AG09319 (cell line): Measurements from ENCODE around the gene SBF2.

Experiments used
- DNase-seq: peaks from one replicate; pipeline ENCODE4 v3.0.0-alpha.2; 2010; ENCODE audit warnings: low read depth; ENCODE audit errors: extremely low read depth
- TF ChIP-seq, protein P1 (sequence below): IDR thresholded peaks from 2 replicates; pipeline ENCODE4 v1.5.1; 2011; ENCODE audit warnings: low read depth, mild to moderate bottlenecking, inconsistent platforms, low read length, moderate library complexity

The SBF2 gene

DNA sequence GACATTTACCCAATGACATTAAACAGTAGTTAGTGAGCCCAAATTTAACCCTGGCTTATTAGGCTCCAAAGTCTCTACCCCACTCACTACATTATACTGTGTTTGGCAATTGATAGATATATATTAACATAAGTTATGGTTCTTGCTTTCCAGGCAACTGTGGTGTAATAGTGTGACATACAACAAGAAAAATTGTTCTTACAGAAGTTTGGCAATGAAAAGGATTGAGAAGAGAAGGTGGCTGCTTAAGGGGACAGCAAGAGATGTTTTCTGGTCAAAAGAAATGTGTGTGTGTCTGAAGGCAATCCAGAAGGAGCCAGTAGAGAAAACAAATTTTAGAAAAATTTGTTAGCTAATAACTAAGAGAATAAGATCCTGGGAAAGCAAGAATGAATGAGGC is 497.8 kb downstream of the SBF2 start:
- no peak for DNase-seq
- TF ChIP-seq, protein P1, sequence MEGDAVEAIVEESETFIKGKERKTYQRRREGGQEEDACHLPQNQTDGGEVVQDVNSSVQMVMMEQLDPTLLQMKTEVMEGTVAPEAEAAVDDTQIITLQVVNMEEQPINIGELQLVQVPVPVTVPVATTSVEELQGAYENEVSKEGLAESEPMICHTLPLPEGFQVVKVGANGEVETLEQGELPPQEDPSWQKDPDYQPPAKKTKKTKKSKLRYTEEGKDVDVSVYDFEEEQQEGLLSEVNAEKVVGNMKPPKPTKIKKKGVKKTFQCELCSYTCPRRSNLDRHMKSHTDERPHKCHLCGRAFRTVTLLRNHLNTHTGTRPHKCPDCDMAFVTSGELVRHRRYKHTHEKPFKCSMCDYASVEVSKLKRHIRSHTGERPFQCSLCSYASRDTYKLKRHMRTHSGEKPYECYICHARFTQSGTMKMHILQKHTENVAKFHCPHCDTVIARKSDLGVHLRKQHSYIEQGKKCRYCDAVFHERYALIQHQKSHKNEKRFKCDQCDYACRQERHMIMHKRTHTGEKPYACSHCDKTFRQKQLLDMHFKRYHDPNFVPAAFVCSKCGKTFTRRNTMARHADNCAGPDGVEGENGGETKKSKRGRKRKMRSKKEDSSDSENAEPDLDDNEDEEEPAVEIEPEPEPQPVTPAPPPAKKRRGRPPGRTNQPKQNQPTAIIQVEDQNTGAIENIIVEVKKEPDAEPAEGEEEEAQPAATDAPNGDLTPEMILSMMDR, result no peak

DNA sequence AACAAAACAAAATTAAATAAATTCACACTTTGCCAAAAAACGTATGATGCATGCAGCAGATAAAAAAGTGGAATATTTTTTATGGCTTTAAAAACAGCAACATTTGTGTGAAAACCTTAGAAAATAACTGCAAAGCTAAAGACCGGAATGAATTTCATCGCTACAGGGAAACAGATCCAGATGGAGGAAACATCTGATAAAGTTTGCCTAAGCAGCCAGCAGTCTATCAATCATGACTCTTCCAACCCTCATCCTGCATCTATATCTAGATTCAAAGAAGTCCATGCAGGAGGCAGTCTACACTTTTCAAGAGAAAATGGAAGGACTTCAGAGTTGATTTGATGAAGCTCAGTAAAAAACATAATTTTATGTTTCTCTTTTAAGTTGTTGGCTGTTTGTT is 503.3 kb downstream of the SBF2 start:
- no peak for DNase-seq
- TF ChIP-seq, protein P1, result no peak

DNA sequence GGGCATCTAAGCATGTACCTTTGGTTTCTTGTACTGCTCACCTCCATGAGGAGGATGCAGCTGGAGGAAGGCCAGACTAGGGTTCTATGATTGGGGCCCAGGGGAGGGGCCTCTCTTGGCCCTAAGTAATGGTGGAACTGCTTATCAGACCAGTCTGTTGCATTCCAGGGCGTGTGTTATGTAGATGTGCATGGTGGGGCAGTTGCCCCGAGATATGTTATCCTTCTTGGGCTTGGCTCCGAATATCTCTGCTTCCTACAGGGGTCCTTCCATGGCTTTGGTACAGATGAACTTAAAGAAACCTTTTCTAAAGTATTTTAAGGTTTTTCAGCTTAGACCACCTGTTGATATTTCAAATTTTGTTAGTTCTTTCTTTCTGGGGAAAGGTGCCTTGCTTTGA is 504.1 kb downstream of the SBF2 start:
- no peak for DNase-seq
- TF ChIP-seq, protein P1, result no peak

DNA sequence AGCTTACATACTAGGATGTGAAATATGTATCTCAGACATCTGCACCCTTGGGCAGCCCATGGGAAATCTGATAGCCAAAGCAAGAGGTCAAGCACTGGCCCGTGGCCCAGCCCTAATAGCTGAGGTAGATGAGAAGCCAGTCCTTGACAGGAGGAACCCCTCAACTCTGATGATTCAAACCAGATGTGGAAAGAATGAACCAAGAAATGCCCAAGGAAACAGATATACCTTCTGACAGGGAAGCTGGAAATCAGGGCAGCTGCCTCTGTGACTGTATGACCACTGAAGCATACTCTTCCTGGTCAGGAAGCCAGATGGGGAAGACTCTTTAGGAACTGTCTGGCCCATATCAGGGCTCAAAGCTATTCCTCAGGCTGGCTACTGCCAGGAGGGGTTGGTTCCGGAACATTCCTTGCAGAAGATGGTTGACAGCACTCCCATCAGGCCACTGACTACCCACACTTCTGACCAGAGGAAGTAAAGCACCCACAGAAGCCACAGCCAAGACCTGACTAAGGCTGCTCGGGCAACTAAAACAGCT is 506.0 kb downstream of the SBF2 start:
- peak; percentile 98 for DNase-seq
- TF ChIP-seq, protein P1, result no peak

DNA sequence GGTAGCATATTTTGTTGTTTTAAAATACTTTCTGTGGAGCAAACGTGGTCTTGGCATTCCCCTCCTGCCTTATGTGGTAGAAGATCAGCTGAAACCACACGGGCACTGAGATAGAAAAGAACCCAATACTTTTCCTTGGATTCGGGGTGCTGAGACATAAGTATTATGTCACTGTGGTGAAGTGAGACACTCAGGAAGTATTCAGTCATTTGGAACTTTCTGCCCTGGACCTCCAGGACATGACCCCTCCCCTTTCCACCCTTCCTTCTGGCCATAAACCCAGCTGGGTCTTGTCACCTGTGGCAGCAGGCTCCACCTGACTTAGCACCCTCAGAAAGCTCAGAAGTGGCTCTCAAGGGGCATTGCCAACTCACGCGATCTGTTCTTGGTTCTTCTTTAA is 506.8 kb downstream of the SBF2 start:
- no peak for DNase-seq

DNA sequence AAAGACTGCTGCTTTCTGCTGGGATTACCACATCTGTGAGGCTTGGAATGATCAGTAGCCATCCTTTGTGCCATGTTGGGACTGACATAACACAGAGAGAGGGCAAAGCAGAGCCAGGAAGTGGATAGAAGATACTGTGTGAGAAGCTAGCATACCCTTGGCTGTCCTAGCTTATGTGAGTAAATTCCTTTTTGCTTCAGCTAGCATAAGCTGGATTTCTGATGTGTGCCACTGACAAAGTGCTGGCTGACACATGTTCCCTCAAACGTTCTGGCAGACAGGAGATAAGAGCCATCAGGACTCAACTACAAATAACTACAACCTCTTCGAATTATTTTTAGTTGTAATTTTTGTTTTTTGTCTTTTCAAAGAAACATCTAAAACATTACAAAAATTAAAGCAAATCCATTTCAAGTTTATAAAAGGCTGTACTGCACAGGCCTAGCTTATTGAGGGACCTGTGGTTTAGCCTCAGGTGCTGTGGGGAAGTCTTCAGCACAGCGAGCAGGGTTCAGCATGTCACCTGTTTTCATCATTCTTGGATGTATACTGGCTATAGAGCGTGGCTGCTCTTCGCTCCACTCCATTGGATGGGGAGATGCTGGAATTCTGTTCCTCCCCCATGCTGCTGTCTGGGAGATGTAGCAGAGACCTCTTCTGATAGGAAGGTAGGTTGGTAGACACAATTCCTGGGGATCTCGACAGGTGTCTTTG is 509.3 kb downstream of the SBF2 start:
- DNase-seq, result no peak
- TF ChIP-seq, protein P1, result no peak

More for the DNA sequence above, 506.8 kb downstream of the SBF2 start:
- TF ChIP-seq, protein P1, result no peak

DNA sequence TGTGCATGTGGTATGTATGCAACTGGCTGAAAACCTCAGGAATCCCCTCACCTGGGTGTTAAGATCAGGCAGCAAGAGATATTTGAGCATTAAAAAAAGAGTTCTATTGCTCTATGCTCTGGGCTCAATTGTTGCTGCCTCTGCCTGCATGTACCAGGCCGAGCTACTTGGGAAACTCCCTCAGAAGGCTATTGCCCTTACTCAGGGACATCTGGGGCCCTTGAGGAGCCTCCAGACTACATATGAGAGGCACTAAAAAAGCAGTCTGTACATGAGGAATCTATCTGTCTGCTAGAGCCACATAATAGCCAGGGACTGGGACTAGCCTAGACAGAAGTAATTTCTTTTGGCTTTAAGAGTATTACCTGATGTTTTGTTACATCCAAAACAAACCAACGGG is 510.0 kb downstream of the SBF2 start:
- TF ChIP-seq, protein P1, result no peak
- no peak for DNase-seq
